GM18511 (cell line): ENCODE results near the gene U2AF1.
"Not testable (repeated sequence)": the region's sequence is repeated elsewhere in the genome, so short reads cannot be mapped to it uniquely, and the experiment has no call there.

ENCODE experiments used
- ATAC-seq: cut with Tn5 transposase; IDR thresholded peaks from one replicate; pipeline ENCODE4 v1.9.1; 2021; ENCODE audit warnings: mild to moderate bottlenecking, moderate library complexity; ENCODE audit not compliant: unreplicated experiment

The U2AF1 gene

DNA sequence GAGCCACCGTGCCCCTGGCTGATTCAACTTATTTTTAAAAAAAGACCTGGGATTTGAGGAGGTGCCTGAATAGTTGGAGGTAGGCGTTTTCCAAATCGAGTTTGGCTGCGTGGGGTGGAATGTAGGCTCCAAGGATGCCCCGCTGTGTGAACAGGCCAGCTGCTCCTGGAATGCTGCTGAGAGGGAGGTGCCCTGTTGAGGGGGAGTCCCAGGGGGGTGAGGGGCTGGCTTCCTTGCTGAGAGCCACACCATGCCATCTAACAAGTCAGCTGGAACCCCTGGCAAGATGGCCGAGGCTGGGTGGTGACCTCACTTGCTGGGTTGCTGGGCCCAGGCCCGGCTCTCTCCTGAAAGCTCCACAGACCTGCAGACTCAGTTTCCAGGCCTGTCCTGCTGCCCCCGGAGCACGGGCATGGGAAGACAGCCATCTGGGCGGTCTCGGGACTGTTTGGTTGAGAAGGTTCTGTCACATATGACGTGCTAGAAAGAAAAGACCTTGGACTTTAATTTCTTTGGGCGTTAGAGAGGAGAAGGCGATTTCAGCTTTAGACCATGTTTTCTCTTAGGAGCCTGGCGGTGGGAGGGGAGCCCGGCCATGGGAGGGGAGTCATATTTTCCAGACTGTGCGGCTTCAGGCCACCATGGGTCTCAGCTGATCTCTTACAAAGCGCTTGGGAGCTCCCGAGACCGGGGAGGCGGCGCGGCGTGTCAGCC lies 24.6 kb downstream of the U2AF1 start:
- not testable (repeated sequence) for ATAC-seq

DNA sequence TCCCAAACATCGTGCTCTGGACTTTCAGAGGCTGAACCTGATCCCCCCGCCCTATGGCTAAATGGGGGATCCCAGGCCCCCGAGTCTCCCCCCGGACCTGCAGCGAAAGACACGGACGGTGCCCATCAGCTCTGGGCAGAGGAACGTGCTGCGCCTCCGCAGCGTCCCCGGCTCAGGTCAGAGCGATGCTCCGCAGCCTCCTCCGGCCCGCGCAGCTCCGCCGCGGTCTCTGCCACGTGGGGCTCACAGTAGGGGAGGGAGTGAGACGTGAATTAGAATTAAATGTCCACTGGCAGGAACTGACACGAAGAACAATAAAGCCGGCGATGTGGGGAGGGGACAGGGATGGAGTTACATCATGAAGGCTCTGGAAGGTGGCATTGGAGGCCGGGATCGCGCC lies 30.7 kb downstream of the U2AF1 start:
- not testable (repeated sequence) for ATAC-seq

- ATAC-seq: not testable (repeated sequence)
Observed at GRCh38 chr21:43076023-43076637, 31.2 kb downstream of the U2AF1 start.

GRCh38 chr21:43075170-43076022 lies 32.0 kb downstream of the U2AF1 start, which contains the start of gene CBS:
CBS (minus strand) TSS chr21:43075835; CDS start chr21:43072193, 3,642 bp downstream.
- not testable (repeated sequence) for ATAC-seq

- ATAC-seq: not testable (repeated sequence)
Observed at GRCh38 chr21:43074401-43075169, 32.8 kb downstream of the U2AF1 start.

GRCh38 chr21:43072742-43073141 lies 34.6 kb downstream of the U2AF1 start:
- not testable (repeated sequence) for ATAC-seq

GRCh38 chr21:43069682-43070081 lies 37.7 kb downstream of the U2AF1 start:
- ATAC-seq: not testable (repeated sequence)

DNA sequence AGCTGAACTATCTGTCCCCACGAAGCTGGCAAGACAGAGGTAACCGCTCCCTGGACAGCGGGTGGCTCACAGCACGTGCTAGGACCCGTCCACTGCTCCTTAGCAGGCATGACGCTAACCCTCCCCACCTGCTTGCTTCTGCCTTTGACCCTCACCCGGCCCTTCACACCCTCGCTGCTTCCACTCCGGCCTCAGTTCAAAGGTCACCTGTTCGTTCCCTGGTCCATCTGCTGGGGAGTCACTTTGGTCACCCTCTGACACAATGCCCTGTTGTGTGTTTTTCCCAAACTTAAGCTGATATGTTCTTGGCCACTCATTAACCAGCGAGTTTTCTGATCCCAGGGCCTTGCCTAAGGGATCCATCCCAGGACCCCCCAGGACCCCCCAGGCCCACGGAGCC lies 39.3 kb downstream of the U2AF1 start:
- ATAC-seq: not testable (repeated sequence)

- not testable (repeated sequence) for ATAC-seq
Observed at GRCh38 chr21:43066690-43067089, 40.7 kb downstream of the U2AF1 start.

DNA sequence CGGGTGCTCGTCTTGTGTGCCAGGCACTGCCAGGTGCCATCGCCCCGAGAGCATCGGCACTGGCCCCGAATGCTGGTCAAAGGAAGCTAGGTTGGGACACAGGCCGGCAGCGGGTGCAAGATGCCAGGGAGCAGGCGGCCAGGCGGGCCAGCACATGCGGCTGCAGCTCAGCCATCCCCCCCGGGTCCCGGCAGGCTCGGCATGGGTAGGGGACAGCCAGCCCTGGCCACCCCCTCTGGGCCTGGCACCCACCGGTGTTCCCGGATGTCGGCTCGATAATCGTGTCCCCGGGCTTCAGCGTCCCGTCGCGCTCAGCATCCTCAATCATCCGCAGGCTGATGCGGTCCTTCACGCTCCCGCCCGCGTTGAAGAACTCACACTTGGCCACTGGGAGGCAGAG lies 41.4 kb downstream of the U2AF1 start:
- not testable (repeated sequence) for ATAC-seq

- ATAC-seq: not testable (repeated sequence)
Observed at GRCh38 chr21:43064265-43064917, 43.0 kb downstream of the U2AF1 start.

- ATAC-seq: not testable (repeated sequence)
Observed at GRCh38 chr21:43062955-43063664, 44.3 kb downstream of the U2AF1 start.

GRCh38 chr21:43053112-43053511 lies 54.3 kb downstream of the U2AF1 start:
- ATAC-seq: not testable (repeated sequence)

DNA sequence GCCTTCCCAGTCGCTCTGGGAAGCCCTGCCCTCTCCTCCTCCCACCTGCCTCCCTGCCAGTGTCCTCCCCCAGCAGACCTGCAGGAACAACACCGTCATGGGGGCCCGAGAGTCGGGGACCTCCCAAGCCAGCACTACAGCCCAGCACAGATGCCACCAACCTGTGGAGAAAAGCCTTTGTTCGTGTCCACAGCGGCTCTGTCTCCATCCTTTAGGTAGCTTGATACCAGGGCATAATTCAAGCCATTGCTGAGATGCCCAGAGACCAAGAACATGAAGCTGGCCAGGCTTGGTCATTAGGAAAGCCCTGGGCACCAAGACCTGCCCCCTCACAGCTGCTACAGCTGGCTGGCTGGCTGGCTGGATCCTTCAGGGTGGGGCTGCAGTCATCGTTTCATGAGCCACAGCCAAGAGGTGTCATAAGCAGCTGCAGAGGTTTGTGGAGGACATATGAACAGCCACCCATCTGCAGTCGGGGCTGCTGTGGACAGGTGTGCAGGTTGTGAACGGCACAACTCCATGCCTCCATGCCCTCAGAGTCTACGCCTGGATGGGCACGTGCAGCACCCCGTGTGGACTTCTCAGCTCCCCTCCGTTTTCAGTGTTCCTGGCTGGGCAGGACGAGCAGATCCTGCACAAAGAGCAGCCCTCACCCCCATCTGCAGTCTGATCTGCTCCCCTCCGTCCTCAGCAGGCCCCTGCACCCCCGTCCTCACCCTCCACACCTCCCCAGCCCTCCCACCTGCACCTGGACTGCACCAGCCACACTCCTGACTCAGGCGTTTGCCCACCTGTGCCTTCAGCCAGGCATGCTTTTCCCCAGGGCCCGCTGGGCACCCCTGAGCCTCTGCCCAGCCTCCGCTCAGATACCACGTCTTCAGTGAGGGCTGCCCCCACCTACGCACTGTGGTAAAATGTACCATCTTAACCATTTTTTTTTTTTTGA lies 61.2 kb downstream of the U2AF1 start:
- not testable (repeated sequence) for ATAC-seq

DNA sequence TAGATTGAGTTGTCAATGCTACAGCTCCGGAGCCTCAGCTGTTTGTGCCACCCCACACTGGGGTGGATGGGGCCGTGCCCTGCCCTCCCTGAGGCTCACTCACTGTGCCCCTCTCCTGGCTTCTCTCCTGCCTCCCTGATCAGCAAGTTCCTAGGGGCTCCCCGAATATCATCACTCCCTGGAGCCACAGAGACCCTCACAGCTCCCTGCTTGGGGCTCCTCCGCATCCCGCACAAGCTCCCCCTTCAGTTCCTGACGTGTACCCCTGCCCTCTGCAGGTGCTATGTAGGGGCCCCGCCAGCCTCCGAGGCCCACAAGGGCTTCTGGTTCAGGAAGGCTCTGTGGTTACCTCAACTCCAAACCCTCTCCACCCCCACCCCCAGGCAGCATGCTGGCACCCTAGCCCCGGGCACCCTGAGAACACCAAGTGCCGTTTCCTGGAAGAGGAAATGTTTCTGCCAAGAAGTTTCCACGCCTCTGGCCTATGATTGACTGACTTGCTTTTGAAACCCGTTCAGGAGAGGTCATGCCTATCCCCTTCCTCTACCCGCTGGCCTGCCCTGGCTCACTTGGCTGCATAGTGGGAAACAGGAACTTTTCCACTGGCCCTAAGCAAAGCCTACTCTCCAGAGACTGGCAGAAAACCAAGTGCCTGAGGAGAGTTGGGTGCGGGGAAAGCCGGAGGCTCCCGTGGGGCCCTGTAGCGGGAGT lies 62.0 kb downstream of the U2AF1 start:
- not testable (repeated sequence) for ATAC-seq

DNA sequence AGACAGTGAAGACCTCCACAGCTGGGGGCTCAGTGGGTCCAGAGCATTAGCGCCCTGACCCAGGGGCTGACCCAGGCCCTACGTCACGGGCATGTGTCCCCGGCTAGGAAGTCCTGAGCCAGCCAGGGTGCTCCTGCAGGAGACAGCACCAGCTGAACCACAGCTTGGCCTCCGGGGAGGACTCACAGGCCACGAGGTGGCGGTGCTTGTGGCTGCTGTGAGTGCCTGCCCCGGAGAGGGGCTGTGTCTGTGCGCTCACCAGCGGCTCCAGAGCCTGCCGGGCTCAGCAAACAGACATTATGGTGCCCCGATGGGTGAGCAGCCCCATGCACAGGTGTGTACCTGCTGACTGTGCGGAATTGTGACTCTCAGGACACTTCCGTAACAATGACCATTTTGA lies 62.8 kb downstream of the U2AF1 start:
- ATAC-seq: not testable (repeated sequence)

GRCh38 chr21:43043291-43043690 lies 64.1 kb downstream of the U2AF1 start:
- not testable (repeated sequence) for ATAC-seq
